AG04450 (cell line): ENCODE results near the gene AP1S2. TPM values are rescaled to one million over a fixed set of nuclear protein-coding genes. Genes with fewer than 3 reads are reported as not detected.
A peak's percentile ranks its signal among the peaks of the same experiment; 100 is the strongest.

Experiments
- CTCF ChIA-PET: fragments of 300-600, 350-600 bp; formaldehyde crosslinking; extraction: SDS; loops from one replicate; lab custom pipeline; 2022; ENCODE audit warnings: antibody characterized with exemption, inconsistent platforms; lab: Charles Lee
- POLR2A ChIA-PET: fragments of 350-600 bp; formaldehyde crosslinking; extraction: SDS; loops from one replicate; lab custom pipeline; 2021; ENCODE audit warnings: antibody characterized with exemption, inconsistent platforms; lab: Yijun Ruan, JAX
- DNase-seq: peaks from one replicate; pipeline ENCODE4 v3.0.0-alpha.2; 2011; ENCODE audit warnings: low read depth, low spot score
- H3K27ac ChIP-seq: one replicate; pipeline ENCODE4 v1.5.1; 2012; ENCODE audit warnings: low read depth, low read length, control low read depth
- H3K27me3 ChIP-seq: one replicate; pipeline ENCODE4 v1.6.0; 2012; ENCODE audit warnings: low read length; ENCODE audit not compliant: control insufficient read depth, insufficient read depth
- H3K4me3 ChIP-seq: 2 replicates; pipeline ENCODE4 v1.5.1; 2011; ENCODE audit warnings: mild to moderate bottlenecking, low read depth, low read length, control low read depth
- H3K9me3 ChIP-seq: 2 replicates; pipeline ENCODE4 v1.5.1; 2012; ENCODE audit warnings: low read length; ENCODE audit not compliant: control insufficient read depth, insufficient read depth
- polyA plus RNA-seq: library from polyadenylated mRNA; depleted of rRNA; stranded (reverse); fragments of >200 nt; gene quantifications from 2 replicates; pipeline ENCODE4 v1.2.3, GENCODE V29; 2011
- TF ChIP-seq, protein P1 (sequence below): IDR thresholded peaks from 2 replicates; pipeline ENCODE4 v1.5.1; 2011; ENCODE audit warnings: low read depth, low read length, control low read depth, inconsistent platforms

AP1S2 gene
- polyA plus RNA-seq, 1 experiment, result 60.8 TPM

GRCh38 chrX:15797707-15798106 lies 56.9 kb downstream of the AP1S2 start:
- no peak overlapping the region for H3K27ac ChIP-seq
- DNase-seq, result no peak
- ChIA-PET CTCF (no interaction called here), POLR2A (no interaction called here)
- no peak overlapping the region for H3K4me3 ChIP-seq
- H3K27me3 ChIP-seq, result no peaks in the 10 kb centered on the region
- TF ChIP-seq, protein P1, sequence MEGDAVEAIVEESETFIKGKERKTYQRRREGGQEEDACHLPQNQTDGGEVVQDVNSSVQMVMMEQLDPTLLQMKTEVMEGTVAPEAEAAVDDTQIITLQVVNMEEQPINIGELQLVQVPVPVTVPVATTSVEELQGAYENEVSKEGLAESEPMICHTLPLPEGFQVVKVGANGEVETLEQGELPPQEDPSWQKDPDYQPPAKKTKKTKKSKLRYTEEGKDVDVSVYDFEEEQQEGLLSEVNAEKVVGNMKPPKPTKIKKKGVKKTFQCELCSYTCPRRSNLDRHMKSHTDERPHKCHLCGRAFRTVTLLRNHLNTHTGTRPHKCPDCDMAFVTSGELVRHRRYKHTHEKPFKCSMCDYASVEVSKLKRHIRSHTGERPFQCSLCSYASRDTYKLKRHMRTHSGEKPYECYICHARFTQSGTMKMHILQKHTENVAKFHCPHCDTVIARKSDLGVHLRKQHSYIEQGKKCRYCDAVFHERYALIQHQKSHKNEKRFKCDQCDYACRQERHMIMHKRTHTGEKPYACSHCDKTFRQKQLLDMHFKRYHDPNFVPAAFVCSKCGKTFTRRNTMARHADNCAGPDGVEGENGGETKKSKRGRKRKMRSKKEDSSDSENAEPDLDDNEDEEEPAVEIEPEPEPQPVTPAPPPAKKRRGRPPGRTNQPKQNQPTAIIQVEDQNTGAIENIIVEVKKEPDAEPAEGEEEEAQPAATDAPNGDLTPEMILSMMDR, result no peak
- no peaks in the 10 kb centered on the region for H3K9me3 ChIP-seq

- Histone ChIP-seq H3K4me3 (peak overlapping the region; percentile 77), H3K27me3 (no peaks in the 10 kb centered on the region), H3K9me3 (no peaks in the 10 kb centered on the region), H3K27ac (peak overlapping the region; percentile 52)
- POLR2A ChIA-PET, result no interaction called here
- CTCF ChIA-PET, result interaction anchor here (0.6 to 0.8 kb wide), 2 partner anchors 59 to 331 kb away, joined by 3 read pairs; no protein-coding TSS in a partner anchor
- TF ChIP-seq, protein P1, result no peak
- DNase-seq, result no peak
Measured at GRCh38 chrX:15790769-15791290, 63.8 kb downstream of the AP1S2 start.

- Histone ChIP-seq H3K4me3 (peak within 1 kb of the TSS; percentile 77), H3K9me3 (no peaks in the 10 kb centered on the region), H3K27me3 (no peaks in the 10 kb centered on the region), H3K27ac (peak within 1 kb of the TSS; percentile 52)
- ChIA-PET POLR2A (no interaction called here), CTCF (interaction anchor here (0.6 kb wide), 1 partner anchor 59 kb away, joined by 3 read pairs; no protein-coding TSS in a partner anchor)
- TF ChIP-seq, protein P1, result no peak
- DNase-seq, result no peak
Measured at GRCh38 chrX:15789979-15790768, 64.4 kb downstream of the AP1S2 start, which contains the start of gene ZRSR2. Gene ZRSR2, plus strand, starts transcription at chrX:15790484. Its CDS starts 12 bp downstream, at chrX:15790496.

DNA sequence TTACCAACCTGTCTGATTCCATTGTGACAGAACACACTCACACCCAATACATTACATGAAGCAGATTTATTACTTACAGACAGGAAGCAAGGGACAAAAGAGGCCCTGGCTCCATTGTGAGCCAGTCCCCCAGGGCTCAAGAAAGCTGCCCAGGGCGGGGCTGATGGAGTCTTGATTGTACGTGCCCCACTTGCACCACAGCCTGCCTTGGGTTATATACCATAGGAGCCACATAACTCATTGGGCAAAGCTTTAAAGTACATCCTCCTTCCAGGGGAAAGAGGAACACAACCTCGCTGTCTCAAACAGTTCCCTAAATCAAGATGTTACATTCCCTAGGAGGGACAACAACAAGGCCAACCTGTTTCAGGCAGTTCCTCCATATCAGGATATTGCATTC lies 67.7 kb downstream of the AP1S2 start:
- TF ChIP-seq, protein P1, result no peak
- Histone ChIP-seq H3K27me3 (no peaks in the 10 kb centered on the region), H3K4me3 (no peak overlapping the region), H3K27ac (no peak overlapping the region), H3K9me3 (no peaks in the 10 kb centered on the region)
- ChIA-PET CTCF (no interaction called here), POLR2A (no interaction called here)
- DNase-seq, result no peak

DNA sequence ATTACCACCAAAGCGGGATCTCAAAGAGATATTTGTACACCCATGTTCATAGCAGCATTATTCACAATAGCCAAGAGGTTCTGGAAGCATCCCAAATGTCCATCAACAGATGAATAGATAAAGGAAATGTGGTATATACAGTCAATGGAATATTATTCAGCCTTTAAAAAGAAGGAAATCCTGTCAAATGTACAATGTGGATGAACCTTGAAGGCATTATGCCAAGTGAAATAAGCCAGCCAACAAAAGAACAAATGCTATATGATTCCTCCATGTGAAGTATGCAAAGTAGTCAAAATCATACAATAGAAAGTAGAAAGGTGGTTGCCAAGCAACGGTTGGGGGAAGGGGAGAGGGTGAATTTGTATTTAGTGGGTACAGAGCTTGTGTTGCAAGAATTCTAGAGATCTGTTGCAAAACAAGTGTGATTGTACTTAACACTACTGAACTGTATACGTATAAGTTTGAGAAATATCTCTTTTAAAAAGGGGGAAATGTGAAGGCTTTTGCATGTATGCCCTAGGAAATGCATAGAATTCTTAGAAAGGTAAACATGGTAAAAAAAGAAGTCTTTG lies 69.3 kb downstream of the AP1S2 start:
- no peak overlapping the region for H3K27ac ChIP-seq
- TF ChIP-seq, protein P1, result no peak
- H3K27me3 ChIP-seq, result no peaks in the 10 kb centered on the region
- DNase-seq, result no peak
- ChIA-PET CTCF (no interaction called here), POLR2A (no interaction called here)
- no peak overlapping the region for H3K4me3 ChIP-seq
- no peaks in the 10 kb centered on the region for H3K9me3 ChIP-seq
